ENCODE results near the gene DUSP2. TPM values are rescaled to one million over a fixed set of nuclear protein-coding genes. Genes with fewer than 3 reads are reported as not detected.

Gene DUSP2
- total and polyA plus RNA-seq, 2 experiments from 2014 or later: 6.6 to 13.0 TPM

Other genes with a start within 250 kb of the DUSP2 start
- 11.2 and 16.2 TPM in 2 replicates for gene ANKRD36C, start 153.6 kb downstream of the DUSP2 start, total RNA-seq (2014; rRNA removed; shearing (Covaris generic))
- 16.6 and 16.8 TPM in 2 replicates for gene ANKRD36C, start 153.6 kb downstream of the DUSP2 start, polyA plus RNA-seq (2016; fragmentation: Nextera tagmentation; extraction: Ambion mirVana)
- 2.0 and 2.2 TPM in 2 replicates for gene GPAT2, start 110.5 kb downstream of the DUSP2 start, total RNA-seq (2014; rRNA removed; shearing (Covaris generic))
- 1.4 and 1.6 TPM in 2 replicates for gene GPAT2, start 110.5 kb downstream of the DUSP2 start, polyA plus RNA-seq (2016; fragmentation: Nextera tagmentation; extraction: Ambion mirVana)
- gene ADRA2B, start 28.9 kb downstream of the DUSP2 start, total RNA-seq (2014; rRNA removed; shearing (Covaris generic)): 5.9 and 7.9 TPM in 2 replicates
- 1.5 and 1.7 TPM in 2 replicates for gene ADRA2B, start 28.9 kb downstream of the DUSP2 start, polyA plus RNA-seq (2016; fragmentation: Nextera tagmentation; extraction: Ambion mirVana)
- 1.6 TPM in 1 of 2 replicates, not detected in the other for gene ASTL, start 6.9 kb downstream of the DUSP2 start, total RNA-seq (2014; rRNA removed; shearing (Covaris generic))
- gene ASTL, start 6.9 kb downstream of the DUSP2 start, polyA plus RNA-seq (2016; fragmentation: Nextera tagmentation; extraction: Ambion mirVana): 0.23 TPM in 1 of 2 replicates, not detected in the other
- gene STARD7, start 63.4 kb upstream of the DUSP2 start, total RNA-seq (2014; rRNA removed; shearing (Covaris generic)): 222 TPM in 2 replicates
- 72.0 and 72.2 TPM in 2 replicates for gene STARD7, start 63.4 kb upstream of the DUSP2 start, polyA plus RNA-seq (2016; fragmentation: Nextera tagmentation; extraction: Ambion mirVana)
- 19.9 and 24.6 TPM in 2 replicates for gene TMEM127, start 120.6 kb upstream of the DUSP2 start, total RNA-seq (2014; rRNA removed; shearing (Covaris generic))
- gene TMEM127, start 120.6 kb upstream of the DUSP2 start, polyA plus RNA-seq (2016; fragmentation: Nextera tagmentation; extraction: Ambion mirVana): 4.5 and 4.9 TPM in 2 replicates
- gene CIAO1, start 120.8 kb upstream of the DUSP2 start, total RNA-seq (2014; rRNA removed; shearing (Covaris generic)): 87.0 and 119 TPM in 2 replicates
- 44.1 and 48.8 TPM in 2 replicates for gene CIAO1, start 120.8 kb upstream of the DUSP2 start, polyA plus RNA-seq (2016; fragmentation: Nextera tagmentation; extraction: Ambion mirVana)
- 174 and 179 TPM in 2 replicates for gene SNRNP200, start 160.1 kb upstream of the DUSP2 start, total RNA-seq (2014; rRNA removed; shearing (Covaris generic))
- gene SNRNP200, start 160.1 kb upstream of the DUSP2 start, polyA plus RNA-seq (2016; fragmentation: Nextera tagmentation; extraction: Ambion mirVana): 70.7 and 72.3 TPM in 2 replicates
- 9.3 and 14.0 TPM in 2 replicates for gene ITPRIPL1, start 179.9 kb upstream of the DUSP2 start, total RNA-seq (2014; rRNA removed; shearing (Covaris generic))
- gene ITPRIPL1, start 179.9 kb upstream of the DUSP2 start, polyA plus RNA-seq (2016; fragmentation: Nextera tagmentation; extraction: Ambion mirVana): 4.5 and 5.3 TPM in 2 replicates
- gene NCAPH, start 190.3 kb upstream of the DUSP2 start, total RNA-seq (2014; rRNA removed; shearing (Covaris generic)): 39.2 and 50.8 TPM in 2 replicates
- 28.4 and 30.2 TPM in 2 replicates for gene NCAPH, start 190.3 kb upstream of the DUSP2 start, polyA plus RNA-seq (2016; fragmentation: Nextera tagmentation; extraction: Ambion mirVana)

Data from GM23338 (cell line).